Stomach smooth muscle (tissue), 2 donors: ENCODE results near the gene RAI14.

ENCODE experiments used
- H3K27ac ChIP-seq: one replicate; pipeline ENCODE4 v1.7.0; 2013; ENCODE audit warnings: mild to moderate bottlenecking, low read length, inconsistent platforms
- H3K27me3 ChIP-seq, 2 donors: one replicate each; pipeline ENCODE4 v1.7.0; 2013; ENCODE audit warnings: low read length in 2 of 2; ENCODE audit not compliant: insufficient read depth in 2 of 2, control insufficient read depth in 1 of 2
- H3K36me3 ChIP-seq, 2 donors: one replicate each; pipeline ENCODE4 v1.7.0; 2013; ENCODE audit warnings: low read length in 2 of 2; ENCODE audit not compliant: control insufficient read depth in 2 of 2, insufficient read depth in 2 of 2
- H3K4me1 ChIP-seq: one replicate; pipeline ENCODE4 v1.7.0; 2013; ENCODE audit warnings: low read length; ENCODE audit not compliant: control insufficient read depth, insufficient read depth
- H3K4me3 ChIP-seq, 2 donors: one replicate each; pipeline ENCODE4 v1.7.0; 2013; ENCODE audit warnings: low read length in 2 of 2
- H3K9ac ChIP-seq, 2 donors: one replicate each; pipeline ENCODE4 v1.7.0; 2013; ENCODE audit warnings: low read length in 2 of 2, mild to moderate bottlenecking in 1 of 2
- H3K9me3 ChIP-seq, 2 donors: one replicate each; pipeline ENCODE4 v1.7.0; 2013; ENCODE audit warnings: low read length in 2 of 2; ENCODE audit not compliant: control insufficient read depth in 2 of 2
- donor health status: healthy.
- donor health status: Pancreatic carcinoma.

Gene RAI14

GRCh38 chr5:34870382-34870781 lies 214.3 kb downstream of the RAI14 start:
- Histone ChIP-seq H3K4me1 (no peaks in the 10 kb centered on the region), H3K27me3 (no peaks in the 10 kb centered on the region), H3K27ac (no peak overlapping the region), H3K4me3 (no peak overlapping the region), H3K9ac (no peak overlapping the region), H3K9me3 (peaks cover 0 to 2% of the 10 kb centered on the region in 2 donors), H3K36me3 (no peaks in the 10 kb centered on the region)

GRCh38 chr5:34876275-34876674 lies 220.1 kb downstream of the RAI14 start:
- H3K9ac ChIP-seq = no peak overlapping the region
- H3K27ac ChIP-seq = no peak overlapping the region
- H3K36me3 ChIP-seq = no peaks in the 10 kb centered on the region
- H3K4me1 ChIP-seq = no peaks in the 10 kb centered on the region
- no peaks in the 10 kb centered on the region for H3K27me3 ChIP-seq
- no peak overlapping the region for H3K4me3 ChIP-seq
- peaks cover 0 to 8% of the 10 kb centered on the region in 2 donors for H3K9me3 ChIP-seq

- Histone ChIP-seq H3K27me3 (no peaks in the 10 kb centered on the region), H3K9me3 (peaks cover 0 to 3% of the 10 kb centered on the region in 2 donors), H3K27ac (no peak overlapping the region), H3K9ac (no peak overlapping the region), H3K4me1 (no peaks in the 10 kb centered on the region), H3K36me3 (no peaks in the 10 kb centered on the region), H3K4me3 (no peak overlapping the region)
Observed at GRCh38 chr5:34881246-34881645, 225.1 kb downstream of the RAI14 start.
